H9 (cell line): Measurements from ENCODE around the gene RALGPS2. TPM values are rescaled to one million over a fixed set of nuclear protein-coding genes. Genes with fewer than 3 reads are reported as not detected.

ENCODE experiments used
- DNase-seq: peaks from one replicate; pipeline ENCODE4 v3.0.0-alpha.2; 2017
- H2AFZ ChIP-seq: one replicate; pipeline ENCODE4 v1.6.1; 2013; ENCODE audit warnings: mild to moderate bottlenecking, low read length, control low read depth, moderate library complexity
- H2AK5ac ChIP-seq: 2 replicates; pipeline ENCODE4 v1.6.1; 2013; ENCODE audit warnings: low read length, control low read depth, mixed read lengths; ENCODE audit not compliant: insufficient read length
- H2BK120ac ChIP-seq: one replicate; pipeline ENCODE4 v1.6.1; 2013; ENCODE audit warnings: low read depth, mild to moderate bottlenecking, low read length, control low read depth, inconsistent platforms; ENCODE audit not compliant: poor library complexity, severe bottlenecking
- H2BK12ac ChIP-seq: 2 replicates; pipeline ENCODE4 v1.6.1; 2013; ENCODE audit warnings: low read length, control low read depth, mixed read lengths, low read depth; ENCODE audit not compliant: insufficient read length
- H2BK15ac ChIP-seq: 2 replicates; pipeline ENCODE4 v1.6.1; 2013; ENCODE audit warnings: low read depth, low read length, control low read depth
- H2BK20ac ChIP-seq: one replicate; pipeline ENCODE4 v1.6.1; 2013; ENCODE audit warnings: low read depth, mild to moderate bottlenecking, low read length, control low read depth, inconsistent platforms; ENCODE audit not compliant: poor library complexity, severe bottlenecking
- H2BK5ac ChIP-seq: 2 replicates; pipeline ENCODE4 v1.6.1; 2013; ENCODE audit warnings: low read length, control low read depth, mixed read lengths; ENCODE audit not compliant: insufficient read length
- H3K14ac ChIP-seq: 2 replicates; pipeline ENCODE4 v1.6.1; 2013; ENCODE audit warnings: low read length, control low read depth; ENCODE audit not compliant: insufficient read depth
- H3K18ac ChIP-seq: 2 replicates; pipeline ENCODE4 v1.6.1; 2013; ENCODE audit warnings: low read depth, mild to moderate bottlenecking, mixed read lengths, low read length, control low read depth; ENCODE audit not compliant: insufficient read length
- H3K23ac ChIP-seq: 2 replicates; pipeline ENCODE4 v1.6.1; 2013; ENCODE audit warnings: low read length, control low read depth, mixed read lengths, low read depth; ENCODE audit not compliant: insufficient read length
- H3K23me2 ChIP-seq: 2 replicates; pipeline ENCODE4 v1.6.1; 2013; ENCODE audit warnings: low read depth, mild to moderate bottlenecking, mixed read lengths, low read length, control low read depth; ENCODE audit not compliant: insufficient read length, poor library complexity, severe bottlenecking
- H3K27ac ChIP-seq: 2 replicates; pipeline ENCODE4 v1.5.1; 2013; ENCODE audit warnings: low read length, control low read depth, mixed read lengths, low read depth; ENCODE audit not compliant: insufficient read length
- H3K27me3 ChIP-seq: 2 replicates; pipeline ENCODE4 v1.6.1; 2013; ENCODE audit warnings: low read length, control low read depth, inconsistent platforms; ENCODE audit not compliant: insufficient read depth
- H3K4ac ChIP-seq: 2 replicates; pipeline ENCODE4 v1.6.1; 2013; ENCODE audit warnings: low read depth, mild to moderate bottlenecking, control low read depth, inconsistent platforms, low read length, moderate library complexity
- H3K4me1 ChIP-seq: 2 replicates; pipeline ENCODE4 v1.6.1; 2013; ENCODE audit warnings: low read length, control low read depth, inconsistent platforms; ENCODE audit not compliant: insufficient read depth
- H3K4me2 ChIP-seq: 2 replicates; pipeline ENCODE4 v1.6.1; 2013; ENCODE audit warnings: low read length, control low read depth, mixed read lengths; ENCODE audit not compliant: insufficient read length, insufficient read depth
- H3K56ac ChIP-seq: 2 replicates; pipeline ENCODE4 v1.6.1; 2013; ENCODE audit warnings: low read depth, mild to moderate bottlenecking, mixed read lengths, low read length, control low read depth; ENCODE audit not compliant: insufficient read length
- H3K79me1 ChIP-seq: 2 replicates; pipeline ENCODE4 v1.6.1; 2013; ENCODE audit warnings: low read depth, mild to moderate bottlenecking, moderate library complexity, low read length, control low read depth, inconsistent platforms; ENCODE audit not compliant: insufficient read depth, poor library complexity, severe bottlenecking
- H3K79me2 ChIP-seq: 2 replicates; pipeline ENCODE4 v1.6.1; 2013; ENCODE audit warnings: low read length, control low read depth, inconsistent platforms; ENCODE audit not compliant: insufficient read depth
- H3K9ac ChIP-seq: 2 replicates; pipeline ENCODE4 v1.6.1; 2013; ENCODE audit warnings: low read length, control low read depth, mixed read lengths; ENCODE audit not compliant: insufficient read length; ENCODE audit errors: extremely low read depth
- H3K9me3 ChIP-seq: one replicate; pipeline ENCODE4 v1.6.1; 2013; ENCODE audit warnings: low read depth, low read length, inconsistent platforms; ENCODE audit not compliant: control insufficient read depth
- H3T11ph ChIP-seq: one replicate; pipeline ENCODE4 v1.6.1; 2013; ENCODE audit warnings: mild to moderate bottlenecking, low read length, control low read depth, inconsistent platforms
- H4K20me1 ChIP-seq: one replicate; pipeline ENCODE4 v1.6.1; 2013; ENCODE audit not compliant: control insufficient read depth, insufficient read length, insufficient read depth
- H4K5ac ChIP-seq: 2 replicates; pipeline ENCODE4 v1.6.1; 2013; ENCODE audit warnings: low read depth, mild to moderate bottlenecking, mixed read lengths, low read length, control low read depth; ENCODE audit not compliant: insufficient read length
- H4K8ac ChIP-seq: replicated peaks from 2 replicates; pipeline ENCODE4 v1.6.1; 2013; ENCODE audit warnings: low read length, control low read depth, mixed read lengths, low read depth; ENCODE audit not compliant: insufficient read length
- H4K91ac ChIP-seq: 2 replicates; pipeline ENCODE4 v1.6.1; 2013; ENCODE audit warnings: low read depth, mild to moderate bottlenecking, moderate library complexity, mixed read lengths, low read length, control low read depth; ENCODE audit not compliant: insufficient read length
- H3K27ac Mint-ChIP-seq, 3 experiments: 2 replicates in 2 of 3; 3 replicates in 1 of 3; pipeline ENCODE4 v1.8.0; 2020 to 2021; ENCODE audit warnings: mixed read lengths in 3 of 3, mild to moderate bottlenecking in 1 of 3, moderate library complexity in 1 of 3
- H3K27me3 Mint-ChIP-seq: 2 replicates; pipeline ENCODE4 v1.8.0; 2021; ENCODE audit warnings: low read depth, mild to moderate bottlenecking, moderate library complexity, mixed read lengths
- H3K36me3 Mint-ChIP-seq, 3 experiments: 2 replicates in 2 of 3; 3 replicates in 1 of 3; pipeline ENCODE4 v1.8.0; 2020 to 2021; ENCODE audit warnings: low read depth in 3 of 3, mixed read lengths in 3 of 3; ENCODE audit not compliant: insufficient read depth in 1 of 3
- H3K4me1 Mint-ChIP-seq, 2 experiments: 2 replicates each; pipeline ENCODE4 v1.8.0; 2020; ENCODE audit warnings: mixed read lengths in 2 of 2
- H3K4me3 Mint-ChIP-seq, 2 experiments: 2 replicates in 1 of 2; 3 replicates in 1 of 2; pipeline ENCODE4 v1.8.0; 2020 to 2021; ENCODE audit warnings: mild to moderate bottlenecking in 2 of 2, mixed read lengths in 2 of 2, moderate library complexity in 1 of 2
- H3K9me3 Mint-ChIP-seq, 2 experiments: 2 replicates in 1 of 2; 3 replicates in 1 of 2; pipeline ENCODE4 v1.8.0; 2020; ENCODE audit warnings: mild to moderate bottlenecking in 2 of 2, mixed read lengths in 2 of 2, moderate library complexity in 1 of 2
- total RNA-seq: library from RNA; stranded (reverse); gene quantifications from 2 replicates; pipeline ENCODE4 v1.2.1, GENCODE V29; 2021
- TF ChIP-seq, protein P1 (sequence below): fragments of 200-600 bp; sonication (generic); conservative IDR thresholded peaks from 3 replicates; pipeline ENCODE4 v1.8.0; 2021; ENCODE audit warnings: antibody characterized with exemption, mild to moderate bottlenecking

Gene RALGPS2
- total RNA-seq, 1 experiment from 2014 or later, result 32.6 TPM

DNA sequence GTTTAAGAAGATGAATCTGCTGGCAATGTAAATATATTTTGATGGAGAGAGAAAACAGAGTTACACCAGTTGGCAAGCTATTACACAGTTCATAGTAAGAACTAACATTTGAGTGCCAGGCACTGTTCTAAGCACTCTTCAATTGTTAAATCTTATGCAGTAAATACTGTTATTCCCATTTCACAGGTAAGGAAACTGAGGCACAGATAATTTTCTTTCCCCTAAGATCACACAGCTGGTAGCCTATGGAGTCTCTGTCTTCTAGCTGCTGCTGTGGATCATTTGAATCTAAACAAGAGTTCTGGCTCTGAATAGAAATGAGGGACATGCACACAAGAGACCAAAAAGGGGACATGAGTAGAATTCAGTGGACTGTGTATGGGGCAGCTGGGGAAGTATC, 137.8 kb downstream of the RALGPS2 start:
- no peak overlapping the region for H4K8ac ChIP-seq
- H2BK120ac ChIP-seq, result no peak overlapping the region
- no peak overlapping the region for H3K9ac ChIP-seq
- no peaks in the 10 kb centered on the region for H3K27me3 ChIP-seq
- no peak overlapping the region for H3K4me2 ChIP-seq
- H3K9me3 ChIP-seq, result no peaks in the 10 kb centered on the region
- H3T11ph ChIP-seq, result no peak overlapping the region
- no peaks in the 10 kb centered on the region for H3K79me1 ChIP-seq
- Mint-ChIP-seq H3K4me3 (no peak overlapping the region), H3K9me3 (no peaks in the 10 kb centered on the region), H3K27ac (peak overlapping the region in 1 of 3 experiments; percentile 12; a peak in 1 of 7 replicates), H3K4me1 (peaks cover 0 to 4% of the 10 kb centered on the region in 2 experiments; a peak in 1 of 4 replicates), H3K36me3 (peaks cover 0 to 8% (median 0%) of the 10 kb centered on the region in 3 experiments; a peak in 3 of 7 replicates), H3K27me3 (no peaks in the 10 kb centered on the region)
- H2BK12ac ChIP-seq, result no peak overlapping the region
- H3K14ac ChIP-seq, result no peak overlapping the region
- H2BK20ac ChIP-seq, result no peak overlapping the region
- no peak overlapping the region for H3K56ac ChIP-seq
- H4K5ac ChIP-seq, result no peak overlapping the region
- DNase-seq, result no peak
- no peak overlapping the region for H2AK5ac ChIP-seq
- H3K23ac ChIP-seq, result no peak overlapping the region
- H4K20me1 ChIP-seq, result no peaks in the 10 kb centered on the region
- no peak overlapping the region for H2BK15ac ChIP-seq
- no peak overlapping the region for H3K18ac ChIP-seq
- H3K4ac ChIP-seq, result no peak overlapping the region
- H3K27ac ChIP-seq, result no peak overlapping the region
- H2BK5ac ChIP-seq, result no peak overlapping the region
- no peaks in the 10 kb centered on the region for H3K79me2 ChIP-seq
- no peaks in the 10 kb centered on the region for H3K4me1 ChIP-seq
- H4K91ac ChIP-seq, result no peak overlapping the region
- H2AFZ ChIP-seq, result no peak overlapping the region
- no peaks in the 10 kb centered on the region for H3K23me2 ChIP-seq
- TF ChIP-seq, protein P1, sequence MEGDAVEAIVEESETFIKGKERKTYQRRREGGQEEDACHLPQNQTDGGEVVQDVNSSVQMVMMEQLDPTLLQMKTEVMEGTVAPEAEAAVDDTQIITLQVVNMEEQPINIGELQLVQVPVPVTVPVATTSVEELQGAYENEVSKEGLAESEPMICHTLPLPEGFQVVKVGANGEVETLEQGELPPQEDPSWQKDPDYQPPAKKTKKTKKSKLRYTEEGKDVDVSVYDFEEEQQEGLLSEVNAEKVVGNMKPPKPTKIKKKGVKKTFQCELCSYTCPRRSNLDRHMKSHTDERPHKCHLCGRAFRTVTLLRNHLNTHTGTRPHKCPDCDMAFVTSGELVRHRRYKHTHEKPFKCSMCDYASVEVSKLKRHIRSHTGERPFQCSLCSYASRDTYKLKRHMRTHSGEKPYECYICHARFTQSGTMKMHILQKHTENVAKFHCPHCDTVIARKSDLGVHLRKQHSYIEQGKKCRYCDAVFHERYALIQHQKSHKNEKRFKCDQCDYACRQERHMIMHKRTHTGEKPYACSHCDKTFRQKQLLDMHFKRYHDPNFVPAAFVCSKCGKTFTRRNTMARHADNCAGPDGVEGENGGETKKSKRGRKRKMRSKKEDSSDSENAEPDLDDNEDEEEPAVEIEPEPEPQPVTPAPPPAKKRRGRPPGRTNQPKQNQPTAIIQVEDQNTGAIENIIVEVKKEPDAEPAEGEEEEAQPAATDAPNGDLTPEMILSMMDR, result no peak
